Measurements from ENCODE around the gene SNX25.

Gene SNX25

GRCh38 chr4:185381288-185382196 lies 172.1 kb downstream of the SNX25 start:
- H3K27me3 Mint-ChIP-seq = peaks cover 27% of the 10 kb centered on the region
- DNase-seq = no peak
- H3K36me3 Mint-ChIP-seq (ENCODE audit: low read depth) = no peaks in the 10 kb centered on the region
- no peak overlapping the region for H3K4me3 Mint-ChIP-seq
- peaks cover 12% of the 10 kb centered on the region for H3K4me1 Mint-ChIP-seq (ENCODE audit: low read depth)
- no peak overlapping the region for H3K27ac Mint-ChIP-seq
- peaks cover 7% of the 10 kb centered on the region for H3K9me3 Mint-ChIP-seq

DNA sequence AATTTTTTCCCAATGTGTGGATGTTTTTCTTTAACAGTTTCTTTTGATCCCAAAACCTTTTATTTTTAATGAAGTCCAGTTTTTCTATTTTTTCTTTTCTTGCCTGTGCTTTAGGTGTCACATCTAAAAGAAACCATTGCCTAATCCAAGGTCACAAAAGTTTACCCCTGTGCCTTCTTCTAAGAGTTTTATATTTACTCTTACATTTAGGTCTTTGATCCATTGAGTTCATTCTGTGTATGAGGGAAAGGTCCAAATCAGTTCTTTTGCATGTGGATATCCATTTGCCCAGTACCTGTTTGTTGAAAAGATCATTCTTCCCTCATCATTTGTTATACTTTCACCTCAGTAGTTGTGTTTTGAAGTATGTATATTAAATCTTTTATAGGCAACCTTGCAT lies 173.4 kb downstream of the SNX25 start:
- no peak overlapping the region for H3K27ac Mint-ChIP-seq
- H3K36me3 Mint-ChIP-seq (ENCODE audit: low read depth) = no peaks in the 10 kb centered on the region
- H3K4me1 Mint-ChIP-seq (ENCODE audit: low read depth) = peaks cover 12% of the 10 kb centered on the region
- H3K4me3 Mint-ChIP-seq = no peak overlapping the region
- peaks cover 7% of the 10 kb centered on the region for H3K9me3 Mint-ChIP-seq
- peaks cover 27% of the 10 kb centered on the region for H3K27me3 Mint-ChIP-seq
- DNase-seq = no peak

GRCh38 chr4:185383451-185383850 lies 174.1 kb downstream of the SNX25 start:
- no peak for DNase-seq
- Mint-ChIP-seq H3K4me3 (no peak overlapping the region), H3K9me3 (peaks cover 7% of the 10 kb centered on the region), H3K27ac (no peak overlapping the region), H3K27me3 (peaks cover 27% of the 10 kb centered on the region), H3K36me3 (ENCODE audit: low read depth) (no peaks in the 10 kb centered on the region), H3K4me1 (ENCODE audit: low read depth) (peaks cover 12% of the 10 kb centered on the region)

DNA sequence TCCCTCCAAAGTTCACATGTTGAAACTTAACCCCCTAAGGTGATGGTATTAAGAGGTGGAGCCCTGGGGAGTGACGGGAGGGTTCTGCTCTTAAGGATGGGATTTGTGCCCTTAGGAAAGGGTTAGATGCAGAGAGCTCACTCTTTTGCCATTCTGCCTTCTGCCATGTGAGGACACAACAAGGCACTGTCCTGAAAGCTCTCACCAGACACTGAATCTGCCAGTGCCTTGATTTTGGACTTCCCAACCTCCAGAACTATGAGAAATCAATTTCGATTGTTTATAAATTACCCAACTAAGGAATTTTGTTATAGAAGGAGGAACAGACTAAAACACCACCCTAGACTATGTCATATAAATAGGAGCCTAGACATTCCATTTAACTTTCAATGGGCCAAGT lies 174.7 kb downstream of the SNX25 start:
- Mint-ChIP-seq H3K27ac (no peak overlapping the region), H3K27me3 (peaks cover 27% of the 10 kb centered on the region), H3K36me3 (ENCODE audit: low read depth) (no peaks in the 10 kb centered on the region), H3K4me3 (no peak overlapping the region), H3K9me3 (peaks cover 7% of the 10 kb centered on the region), H3K4me1 (ENCODE audit: low read depth) (peaks cover 12% of the 10 kb centered on the region)
- no peak for DNase-seq

DNA sequence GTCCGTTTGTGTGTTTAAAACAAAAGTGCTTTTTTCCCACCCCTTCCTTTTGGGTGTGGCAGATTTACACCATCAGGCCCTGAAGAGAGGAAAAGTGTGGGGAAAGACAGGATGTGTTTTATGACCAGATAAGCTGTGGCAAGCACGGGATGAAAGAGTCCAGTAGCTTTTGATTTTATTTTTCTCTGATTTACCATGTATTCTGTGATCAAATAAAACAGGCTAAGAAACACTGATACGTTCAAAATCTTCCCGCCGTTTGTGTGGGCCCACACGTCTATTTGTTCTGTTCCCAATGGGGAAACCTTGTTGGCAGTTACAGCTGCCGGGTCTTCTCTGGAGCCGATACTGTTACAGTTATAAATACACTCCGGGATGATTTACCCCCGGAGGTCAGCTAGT lies 175.5 kb downstream of the SNX25 start:
- Mint-ChIP-seq H3K36me3 (ENCODE audit: low read depth) (no peaks in the 10 kb centered on the region), H3K4me1 (ENCODE audit: low read depth) (peaks cover 12% of the 10 kb centered on the region), H3K9me3 (peaks cover 7% of the 10 kb centered on the region), H3K4me3 (no peak overlapping the region), H3K27me3 (peaks cover 27% of the 10 kb centered on the region), H3K27ac (no peak overlapping the region)
- no peak for DNase-seq

DNA sequence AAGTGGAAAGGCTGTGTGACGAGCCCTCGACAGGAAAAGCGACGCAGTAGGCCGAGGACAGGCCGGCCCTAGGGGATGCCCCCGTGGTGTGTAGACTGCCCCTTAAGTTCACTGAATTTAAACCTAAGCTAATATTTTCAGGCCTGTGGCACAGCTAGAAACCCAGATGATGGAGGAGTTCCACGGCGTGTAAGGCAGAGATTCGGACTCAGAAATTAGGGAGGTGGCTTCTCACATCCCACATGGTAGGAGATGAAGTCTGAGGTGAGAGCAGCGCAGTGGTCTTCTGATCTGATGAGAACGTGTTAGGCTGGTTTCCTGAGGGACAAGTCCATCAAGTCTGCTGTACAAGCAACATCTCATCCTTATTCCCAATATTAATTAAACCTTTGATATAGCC lies 178.6 kb downstream of the SNX25 start:
- Mint-ChIP-seq H3K4me3 (no peak overlapping the region), H3K27ac (no peak overlapping the region), H3K27me3 (peaks cover 27% of the 10 kb centered on the region), H3K36me3 (ENCODE audit: low read depth) (no peaks in the 10 kb centered on the region), H3K4me1 (ENCODE audit: low read depth) (peaks cover 12% of the 10 kb centered on the region), H3K9me3 (no peaks in the 10 kb centered on the region)
- no peak for DNase-seq

DNA sequence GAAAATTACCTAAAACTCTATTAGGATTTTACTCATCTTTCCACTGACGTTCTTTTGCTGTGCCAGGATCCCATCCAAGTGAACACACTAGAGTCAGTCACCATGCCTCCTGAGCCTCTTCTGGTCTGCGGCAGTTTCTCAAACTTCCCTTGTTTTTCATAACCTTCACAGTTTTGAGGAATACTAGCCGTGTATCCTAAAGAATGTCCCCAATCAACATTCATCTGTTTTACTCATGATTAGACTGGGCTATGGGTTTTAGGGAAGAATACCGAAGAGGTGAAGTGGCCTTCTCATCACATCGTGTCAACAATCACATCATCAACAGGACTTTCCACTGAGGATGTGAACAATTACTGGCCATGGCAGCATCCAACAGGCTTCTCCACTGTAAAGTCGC lies 181.5 kb downstream of the SNX25 start:
- Mint-ChIP-seq H3K27me3 (peaks cover 3% of the 10 kb centered on the region), H3K4me1 (ENCODE audit: low read depth) (peaks cover 22% of the 10 kb centered on the region), H3K9me3 (no peaks in the 10 kb centered on the region), H3K4me3 (no peak overlapping the region), H3K27ac (no peak overlapping the region), H3K36me3 (ENCODE audit: low read depth) (peaks cover 2% of the 10 kb centered on the region)
- DNase-seq = no peak

DNA sequence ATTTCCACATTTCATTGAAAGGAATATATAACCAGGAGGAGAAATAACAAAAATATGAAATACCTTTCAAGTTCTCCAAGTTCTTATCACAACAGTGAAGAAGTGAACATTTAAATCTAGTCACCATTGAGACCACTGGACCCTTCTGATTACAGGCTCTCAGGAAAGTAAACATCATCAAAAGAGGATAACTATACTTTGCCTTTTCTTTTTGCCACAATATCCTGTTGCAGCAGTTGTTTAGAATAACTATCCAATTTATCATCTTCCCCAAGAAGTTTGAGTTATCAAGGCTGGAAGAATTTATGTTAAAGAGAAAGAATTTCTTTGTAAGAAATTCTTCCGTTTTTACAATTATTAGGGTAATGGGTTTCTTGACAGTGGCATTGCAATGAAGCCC lies 182.8 kb downstream of the SNX25 start:
- peaks cover 3% of the 10 kb centered on the region for H3K36me3 Mint-ChIP-seq (ENCODE audit: low read depth)
- H3K27me3 Mint-ChIP-seq = no peaks in the 10 kb centered on the region
- no peak overlapping the region for H3K4me3 Mint-ChIP-seq
- no peaks in the 10 kb centered on the region for H3K9me3 Mint-ChIP-seq
- H3K27ac Mint-ChIP-seq = no peak overlapping the region
- peaks cover 27% of the 10 kb centered on the region for H3K4me1 Mint-ChIP-seq (ENCODE audit: low read depth)
- DNase-seq = no peak

- Mint-ChIP-seq H3K27ac (peak overlapping the region; percentile 88), H3K4me1 (ENCODE audit: low read depth) (peaks cover 50% of the 10 kb centered on the region), H3K27me3 (no peaks in the 10 kb centered on the region), H3K9me3 (no peaks in the 10 kb centered on the region), H3K36me3 (ENCODE audit: low read depth) (peaks cover 28% of the 10 kb centered on the region), H3K4me3 (peak overlapping the region; percentile 87)
- DNase-seq = no peak
These were observed 185.3 kb downstream of the SNX25 start for GRCh38 chr4:185394568-185395237.

- peak within 1 kb of the TSS; percentile 87 for H3K4me3 Mint-ChIP-seq
- no peaks in the 10 kb centered on the region for H3K9me3 Mint-ChIP-seq
- H3K36me3 Mint-ChIP-seq (ENCODE audit: low read depth) = peaks cover 35% of the 10 kb centered on the region
- peaks cover 54% of the 10 kb centered on the region for H3K4me1 Mint-ChIP-seq (ENCODE audit: low read depth)
- no peaks in the 10 kb centered on the region for H3K27me3 Mint-ChIP-seq
- no peak for DNase-seq
- peak within 1 kb of the TSS; percentile 97 for H3K27ac Mint-ChIP-seq
These were observed 186.0 kb downstream of the SNX25 start, which contains the start of gene LRP2BP for GRCh38 chr4:185395238-185395955. Gene LRP2BP (minus strand): TSS chr4:185395924. CDS start chr4:185378186, 17,738 bp downstream.

DNA sequence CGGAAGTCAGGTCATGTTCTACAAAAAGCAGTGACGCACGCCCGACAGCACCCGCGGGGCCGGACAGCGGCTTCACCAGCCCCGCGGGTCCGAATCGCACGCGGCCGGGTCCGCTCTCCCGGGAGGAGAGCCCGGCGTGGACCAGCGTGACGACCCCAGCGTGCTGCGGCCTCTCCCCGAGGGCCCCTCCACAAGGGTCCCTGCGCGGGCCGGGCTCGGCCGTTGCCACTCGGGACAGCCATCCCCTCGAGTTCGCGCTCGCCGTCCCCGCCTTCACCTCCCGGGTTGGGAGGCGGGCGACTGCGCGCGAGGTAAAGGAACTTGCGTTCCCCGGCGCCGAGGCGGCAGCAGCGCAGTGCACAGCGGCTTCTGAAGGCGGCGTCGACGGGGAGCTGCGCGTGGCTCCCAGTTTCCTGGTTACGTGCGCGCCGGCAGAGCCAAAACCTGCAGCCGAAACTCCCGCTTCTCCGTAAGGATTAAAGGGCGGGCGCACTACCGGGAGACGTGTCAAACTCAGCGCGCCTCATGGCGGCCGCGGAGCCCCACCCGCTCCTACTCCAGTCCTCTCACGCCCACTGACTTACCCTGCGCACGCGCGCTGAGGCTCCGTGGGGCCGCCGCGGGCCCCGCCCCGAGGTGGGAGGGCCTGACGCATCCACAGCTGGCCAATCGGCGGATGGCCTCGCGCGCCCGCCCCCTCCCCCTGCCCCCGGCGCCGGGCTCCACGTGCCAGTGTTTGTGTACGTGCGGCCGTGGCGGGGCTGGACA lies 186.7 kb downstream of the SNX25 start:
- peaks cover 43% of the 10 kb centered on the region for H3K36me3 Mint-ChIP-seq (ENCODE audit: low read depth)
- peak; percentile 99 for DNase-seq
- no peaks in the 10 kb centered on the region for H3K9me3 Mint-ChIP-seq
- H3K27ac Mint-ChIP-seq = peak overlapping the region; percentile 97
- H3K4me3 Mint-ChIP-seq = peak overlapping the region; percentile 87
- H3K27me3 Mint-ChIP-seq = no peaks in the 10 kb centered on the region
- peaks cover 54% of the 10 kb centered on the region for H3K4me1 Mint-ChIP-seq (ENCODE audit: low read depth)

GRCh38 chr4:185396724-185397385 lies 187.5 kb downstream of the SNX25 start, which contains the start of gene ANKRD37:
Gene ANKRD37 (plus strand): TSS chr4:185396841. CDS start chr4:185396924, 83 bp downstream.
- H3K4me1 Mint-ChIP-seq (ENCODE audit: low read depth) = peaks cover 54% of the 10 kb centered on the region
- H3K27ac Mint-ChIP-seq = peak within 1 kb of the TSS; percentile 97
- peak within 1 kb of the TSS; percentile 87 for H3K4me3 Mint-ChIP-seq
- H3K27me3 Mint-ChIP-seq = no peaks in the 10 kb centered on the region
- no peak for DNase-seq
- H3K36me3 Mint-ChIP-seq (ENCODE audit: low read depth) = peaks cover 50% of the 10 kb centered on the region
- no peaks in the 10 kb centered on the region for H3K9me3 Mint-ChIP-seq

GRCh38 chr4:185398618-185399017 lies 189.2 kb downstream of the SNX25 start:
- Mint-ChIP-seq H3K4me1 (ENCODE audit: low read depth) (peaks cover 52% of the 10 kb centered on the region), H3K27me3 (no peaks in the 10 kb centered on the region), H3K9me3 (no peaks in the 10 kb centered on the region), H3K4me3 (no peak overlapping the region), H3K27ac (no peak overlapping the region), H3K36me3 (ENCODE audit: low read depth) (peaks cover 64% of the 10 kb centered on the region)
- no peak for DNase-seq

Data from activated T-cell treated with anti-CD3 and anti-CD28 coated beads, Interleukin-2, amount 50 U/mL, for 24 hours (primary cell).